OCI-LY7 (cell line): Measurements from ENCODE around the gene MACROD2.

Experiments
- CTCF ChIP-seq: fragments of 200-600 bp; sonication (generic); conservative IDR thresholded peaks from 2 replicates; pipeline ENCODE4 v1.5.1; 2014; ENCODE audit warnings: mild to moderate bottlenecking, antibody characterized with exemption, low read length, moderate library complexity, mixed read lengths
- EZH2phosphoT487 ChIP-seq: fragments of 200-600 bp; sonication (generic); IDR thresholded peaks from 2 replicates; pipeline ENCODE4 v1.6.1; 2018; ENCODE audit warnings: low read depth, borderline replicate concordance, mild to moderate bottlenecking, mixed run types, antibody characterized with exemption, low read length, moderate library complexity, mixed read lengths

- TF ChIP-seq CTCF (no peak), EZH2phosphoT487 (no peak)
Measured at GRCh38 chr20:15776770-15777466, 1781.6 kb downstream of the MACROD2 start.
